ENCODE results near the gene SAMD10. TPM values are rescaled to one million over a fixed set of nuclear protein-coding genes. Genes with fewer than 3 reads are reported as not detected.
A peak's percentile ranks its signal among the peaks of the same experiment; 100 is the strongest.
"Not testable (repeated sequence)": the region's sequence is repeated elsewhere in the genome, so short reads cannot be mapped to it uniquely, and the experiment has no call there.

The SAMD10 gene
- total and polyA plus RNA-seq, 4 donors: 0.74 to 3.4 (median 2.1) TPM

DNA sequence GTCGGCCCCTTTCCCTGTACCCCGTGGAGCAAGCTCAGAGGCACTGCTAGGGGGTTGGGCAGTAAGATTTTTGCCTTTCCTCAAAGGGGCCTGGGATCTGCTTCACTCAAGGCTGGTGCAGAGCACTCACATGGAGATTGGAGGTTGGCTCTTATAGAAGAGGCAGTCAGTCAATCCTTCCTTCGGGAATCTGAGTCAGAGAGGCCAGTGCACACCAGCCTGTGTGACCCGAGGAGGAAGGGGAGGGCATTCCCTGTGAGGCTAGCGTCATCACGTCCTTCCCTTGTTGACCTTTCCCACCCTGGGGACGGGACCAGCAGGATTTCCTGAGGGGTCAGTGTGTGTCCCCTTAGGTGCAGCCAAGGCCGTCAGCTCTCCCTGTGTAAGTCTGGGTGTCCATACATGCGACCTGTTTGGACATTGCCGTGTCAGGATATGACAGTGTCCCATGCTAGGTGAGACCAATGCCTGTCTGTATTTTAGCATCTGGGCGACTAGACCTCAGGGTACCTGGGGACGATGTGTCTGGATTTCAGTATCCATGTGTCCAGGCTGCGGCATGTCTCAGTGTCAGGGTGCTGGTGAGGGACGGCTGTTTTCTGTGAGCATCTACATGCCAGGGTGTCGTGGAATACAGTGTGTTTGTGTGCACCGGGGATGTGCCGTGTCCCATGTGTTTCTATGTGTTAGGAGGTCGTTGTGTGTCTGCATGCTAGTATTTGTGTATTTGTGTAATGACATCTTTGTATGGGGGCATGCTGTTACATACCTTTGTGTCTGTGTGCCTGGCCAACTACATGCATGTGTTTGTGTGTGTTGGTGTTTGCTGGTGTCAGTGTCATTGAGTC, 6.9 kb downstream of the SAMD10 start:
- DNase-seq (ENCODE audit: low spot score): no peak
- Histone ChIP-seq H3K36me3 (ENCODE audit: control insufficient read depth in 4 of 4, insufficient read depth in 3 of 4, low read depth in 1 of 4, low read length in 3 of 4) (peaks cover 0 to 3% (median 0%) of the 10 kb centered on the region in 4 donors), H3K27ac (ENCODE audit: low read depth in 1 of 2, low read length in 2 of 2) (peak overlapping the region; percentile 40 to 65), H3K4me3 (ENCODE audit: low read depth in 1 of 3, low read length in 3 of 3) (no peak overlapping the region), H3K27me3 (ENCODE audit: control insufficient read depth in 4 of 4, insufficient read depth in 4 of 4, low read length in 3 of 4) (no peaks in the 10 kb centered on the region), H3K9ac (ENCODE audit: low read depth in 1 of 2, low read length in 2 of 2) (no peak overlapping the region), H3K9me3 (ENCODE audit: control insufficient read depth in 4 of 4, low read length in 3 of 4) (no peaks in the 10 kb centered on the region), H3K4me1 (ENCODE audit: control insufficient read depth in 4 of 4, insufficient read depth in 4 of 4, low read length in 3 of 4) (peaks cover 18 to 52% (median 40%) of the 10 kb centered on the region in 4 donors)
- 65% methylated on average over 18 of the region's 18 CpGs for WGBS
- TF ChIP-seq SP1 (IDR thresholded peaks at IDR 0.05) (peak; percentile 8), NR2F2 (IDR thresholded peaks at IDR 0.05) (peak; percentile 93), GABPA (IDR thresholded peaks at IDR 0.05 in 1 of 2, conservative IDR thresholded peaks at IDR 0.05 in 1 of 2) (no peak)

DNA sequence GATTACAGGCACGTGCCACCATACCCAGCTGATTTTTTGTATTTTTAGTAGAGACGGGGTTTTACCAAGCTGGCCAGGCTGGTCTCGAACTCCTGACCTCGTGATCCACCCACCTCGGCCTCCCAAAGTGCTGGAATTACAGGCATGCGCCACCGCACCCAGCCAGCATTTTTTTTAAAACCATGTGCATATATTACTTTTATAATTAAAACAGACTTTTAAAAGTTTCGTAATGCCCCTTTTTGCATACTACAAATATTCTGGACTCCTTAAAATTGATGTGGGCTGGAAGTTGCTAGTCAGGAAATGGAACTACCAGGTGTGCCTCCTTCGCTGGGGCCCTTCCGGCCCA, 7.5 kb downstream of the SAMD10 start:
- peaks cover 18 to 50% (median 38%) of the 10 kb centered on the region in 4 donors for H3K4me1 ChIP-seq (ENCODE audit: control insufficient read depth in 4 of 4, insufficient read depth in 4 of 4, low read length in 3 of 4)
- not testable (repeated sequence) for H3K36me3 ChIP-seq (ENCODE audit: control insufficient read depth in 4 of 4, insufficient read depth in 3 of 4, low read depth in 1 of 4, low read length in 3 of 4); H3K9ac ChIP-seq (ENCODE audit: low read depth in 1 of 2, low read length in 2 of 2); H3K27me3 ChIP-seq (ENCODE audit: control insufficient read depth in 4 of 4, insufficient read depth in 4 of 4, low read length in 3 of 4); DNase-seq (ENCODE audit: low spot score); H3K4me3 ChIP-seq (ENCODE audit: low read depth in 1 of 3, low read length in 3 of 3); H3K9me3 ChIP-seq (ENCODE audit: control insufficient read depth in 4 of 4, low read length in 3 of 4)
- peak overlapping the region in 1 of 2 donors; percentile 40 for H3K27ac ChIP-seq (ENCODE audit: low read depth in 1 of 2, low read length in 2 of 2)
- WGBS: 87% methylated on average over 10 of the region's 10 CpGs

DNA sequence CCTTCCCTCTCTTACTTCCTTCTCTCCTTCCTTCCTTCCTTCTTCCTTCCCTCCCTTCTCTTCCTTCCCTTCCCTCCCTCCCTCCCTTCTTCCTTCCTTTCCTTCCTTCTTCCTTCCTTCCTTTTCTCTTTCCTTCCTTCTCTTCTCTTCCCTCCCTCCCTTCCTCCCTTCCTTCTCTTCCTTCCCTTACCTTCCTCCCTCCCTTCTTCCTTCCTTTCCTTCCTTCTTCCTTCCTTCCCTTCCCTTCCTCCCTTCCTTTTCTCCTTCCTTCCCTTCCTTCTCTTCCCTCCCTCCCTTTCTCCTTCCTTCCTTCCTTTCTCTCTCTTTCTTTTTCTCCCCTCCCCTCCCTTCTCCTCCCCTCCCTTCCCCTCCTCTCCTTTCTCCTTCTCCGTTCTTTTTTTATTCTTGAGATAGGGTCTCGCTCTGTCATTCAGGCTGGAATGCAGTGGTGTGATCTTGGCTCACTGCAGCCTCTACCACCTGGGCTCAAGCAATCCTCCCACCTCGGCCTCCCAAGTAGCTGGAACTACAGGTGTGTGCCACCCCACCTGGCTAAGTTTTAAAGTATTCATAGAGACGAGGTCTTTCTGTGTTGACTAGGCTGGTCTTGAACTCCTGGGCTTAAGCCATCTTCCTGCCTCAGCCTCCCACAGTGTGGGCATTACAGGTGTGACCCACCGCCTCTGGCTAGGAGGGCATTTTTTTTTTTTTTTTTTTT, 8.6 kb downstream of the SAMD10 start:
- no peaks in the 10 kb centered on the region for H3K27me3 ChIP-seq (ENCODE audit: control insufficient read depth in 4 of 4, insufficient read depth in 4 of 4, low read length in 3 of 4)
- H3K9ac ChIP-seq (ENCODE audit: low read depth in 1 of 2, low read length in 2 of 2): no peak overlapping the region
- DNase-seq (ENCODE audit: low spot score): no peak
- no peak for TF ChIP-seq GABPA (IDR thresholded peaks at IDR 0.05 in 1 of 2, conservative IDR thresholded peaks at IDR 0.05 in 1 of 2)
- TF ChIP-seq, protein P1, sequence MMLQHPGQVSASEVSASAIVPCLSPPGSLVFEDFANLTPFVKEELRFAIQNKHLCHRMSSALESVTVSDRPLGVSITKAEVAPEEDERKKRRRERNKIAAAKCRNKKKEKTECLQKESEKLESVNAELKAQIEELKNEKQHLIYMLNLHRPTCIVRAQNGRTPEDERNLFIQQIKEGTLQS (IDR thresholded peaks at IDR 0.05): no peak
- TF ChIP-seq, protein P2, sequence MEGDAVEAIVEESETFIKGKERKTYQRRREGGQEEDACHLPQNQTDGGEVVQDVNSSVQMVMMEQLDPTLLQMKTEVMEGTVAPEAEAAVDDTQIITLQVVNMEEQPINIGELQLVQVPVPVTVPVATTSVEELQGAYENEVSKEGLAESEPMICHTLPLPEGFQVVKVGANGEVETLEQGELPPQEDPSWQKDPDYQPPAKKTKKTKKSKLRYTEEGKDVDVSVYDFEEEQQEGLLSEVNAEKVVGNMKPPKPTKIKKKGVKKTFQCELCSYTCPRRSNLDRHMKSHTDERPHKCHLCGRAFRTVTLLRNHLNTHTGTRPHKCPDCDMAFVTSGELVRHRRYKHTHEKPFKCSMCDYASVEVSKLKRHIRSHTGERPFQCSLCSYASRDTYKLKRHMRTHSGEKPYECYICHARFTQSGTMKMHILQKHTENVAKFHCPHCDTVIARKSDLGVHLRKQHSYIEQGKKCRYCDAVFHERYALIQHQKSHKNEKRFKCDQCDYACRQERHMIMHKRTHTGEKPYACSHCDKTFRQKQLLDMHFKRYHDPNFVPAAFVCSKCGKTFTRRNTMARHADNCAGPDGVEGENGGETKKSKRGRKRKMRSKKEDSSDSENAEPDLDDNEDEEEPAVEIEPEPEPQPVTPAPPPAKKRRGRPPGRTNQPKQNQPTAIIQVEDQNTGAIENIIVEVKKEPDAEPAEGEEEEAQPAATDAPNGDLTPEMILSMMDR (IDR thresholded peaks at IDR 0.05; ENCODE audit: low read depth, low read length, missing input control): no peak
- TF ChIP-seq, protein P3, sequence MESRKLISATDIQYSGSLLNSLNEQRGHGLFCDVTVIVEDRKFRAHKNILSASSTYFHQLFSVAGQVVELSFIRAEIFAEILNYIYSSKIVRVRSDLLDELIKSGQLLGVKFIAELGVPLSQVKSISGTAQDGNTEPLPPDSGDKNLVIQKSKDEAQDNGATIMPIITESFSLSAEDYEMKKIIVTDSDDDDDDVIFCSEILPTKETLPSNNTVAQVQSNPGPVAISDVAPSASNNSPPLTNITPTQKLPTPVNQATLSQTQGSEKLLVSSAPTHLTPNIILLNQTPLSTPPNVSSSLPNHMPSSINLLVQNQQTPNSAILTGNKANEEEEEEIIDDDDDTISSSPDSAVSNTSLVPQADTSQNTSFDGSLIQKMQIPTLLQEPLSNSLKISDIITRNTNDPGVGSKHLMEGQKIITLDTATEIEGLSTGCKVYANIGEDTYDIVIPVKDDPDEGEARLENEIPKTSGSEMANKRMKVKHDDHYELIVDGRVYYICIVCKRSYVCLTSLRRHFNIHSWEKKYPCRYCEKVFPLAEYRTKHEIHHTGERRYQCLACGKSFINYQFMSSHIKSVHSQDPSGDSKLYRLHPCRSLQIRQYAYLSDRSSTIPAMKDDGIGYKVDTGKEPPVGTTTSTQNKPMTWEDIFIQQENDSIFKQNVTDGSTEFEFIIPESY (IDR thresholded peaks at IDR 0.05): no peak
- TF ChIP-seq, protein P4, sequence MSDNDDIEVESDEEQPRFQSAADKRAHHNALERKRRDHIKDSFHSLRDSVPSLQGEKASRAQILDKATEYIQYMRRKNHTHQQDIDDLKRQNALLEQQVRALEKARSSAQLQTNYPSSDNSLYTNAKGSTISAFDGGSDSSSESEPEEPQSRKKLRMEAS (IDR thresholded peaks at IDR 0.05): peak; percentile 13
- TF ChIP-seq JUND (IDR thresholded peaks at IDR 0.05): no peak
- peaks cover 5 to 18% (median 8%) of the 10 kb centered on the region in 4 donors for H3K36me3 ChIP-seq (ENCODE audit: control insufficient read depth in 4 of 4, insufficient read depth in 3 of 4, low read depth in 1 of 4, low read length in 3 of 4)
- peaks cover 18 to 48% (median 38%) of the 10 kb centered on the region in 4 donors for H3K4me1 ChIP-seq (ENCODE audit: control insufficient read depth in 4 of 4, insufficient read depth in 4 of 4, low read length in 3 of 4)
- H3K27ac ChIP-seq (ENCODE audit: low read depth in 1 of 2, low read length in 2 of 2): no peak overlapping the region
- H3K4me3 ChIP-seq (ENCODE audit: low read depth in 1 of 3, low read length in 3 of 3): no peak overlapping the region
- WGBS: 92% methylated on average over 5 of the region's 5 CpGs
- no peaks in the 10 kb centered on the region for H3K9me3 ChIP-seq (ENCODE audit: control insufficient read depth in 4 of 4, low read length in 3 of 4)
